SHP77 treated with DMSO at 0.1 percent for 48 hours (cell line): ENCODE results near the gene PIEZO2.
A peak's percentile ranks its signal among the peaks of the same experiment; 100 is the strongest.
"Not testable (repeated sequence)": the region's sequence is repeated elsewhere in the genome, so short reads cannot be mapped to it uniquely, and the experiment has no call there.

Experiments used
- DNase-seq: peaks from one replicate; lab custom pipeline; 2025; lab: John Stamatoyannopoulos, UW

Gene PIEZO2

DNA sequence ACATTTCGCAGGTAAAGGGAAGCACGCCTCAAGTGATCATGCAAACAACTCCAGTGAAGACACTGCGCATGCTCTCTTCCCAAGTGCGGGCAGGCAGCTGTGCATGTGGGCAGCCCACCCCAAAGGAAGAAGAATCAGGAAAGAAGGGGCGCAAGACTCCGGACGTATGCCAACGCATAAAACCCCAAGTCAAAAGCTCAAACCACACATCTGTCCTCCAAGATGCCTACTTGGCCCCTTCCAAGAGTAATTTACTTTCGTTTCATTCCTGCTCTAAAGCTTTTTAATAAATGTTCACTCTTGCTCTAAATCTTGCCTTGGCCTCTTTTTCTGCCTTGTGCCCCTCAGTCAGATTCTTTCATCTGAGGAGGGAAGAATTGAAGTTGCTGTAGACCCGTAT, 254.9 kb downstream of the PIEZO2 start:
- DNase-seq = no peak

DNA sequence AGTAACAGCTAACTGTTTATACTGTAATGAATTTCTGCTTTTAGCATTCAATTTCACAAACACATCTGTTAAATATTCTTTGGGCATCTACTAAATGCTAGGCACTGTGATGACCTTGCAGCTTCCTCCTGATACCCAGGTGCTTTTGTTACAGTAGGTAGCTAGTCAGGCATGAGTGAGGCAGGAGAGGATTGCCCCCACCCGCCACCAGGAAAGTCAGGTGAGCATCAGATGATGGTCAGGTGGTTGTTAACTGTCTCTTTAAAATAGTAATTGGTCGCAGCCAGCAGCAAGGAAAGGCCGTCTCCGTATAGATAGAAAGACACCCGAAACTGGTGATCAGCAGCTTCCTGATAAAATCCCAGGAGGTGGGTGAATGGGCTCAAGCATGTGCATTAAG, 255.6 kb downstream of the PIEZO2 start:
- no peak for DNase-seq

DNA sequence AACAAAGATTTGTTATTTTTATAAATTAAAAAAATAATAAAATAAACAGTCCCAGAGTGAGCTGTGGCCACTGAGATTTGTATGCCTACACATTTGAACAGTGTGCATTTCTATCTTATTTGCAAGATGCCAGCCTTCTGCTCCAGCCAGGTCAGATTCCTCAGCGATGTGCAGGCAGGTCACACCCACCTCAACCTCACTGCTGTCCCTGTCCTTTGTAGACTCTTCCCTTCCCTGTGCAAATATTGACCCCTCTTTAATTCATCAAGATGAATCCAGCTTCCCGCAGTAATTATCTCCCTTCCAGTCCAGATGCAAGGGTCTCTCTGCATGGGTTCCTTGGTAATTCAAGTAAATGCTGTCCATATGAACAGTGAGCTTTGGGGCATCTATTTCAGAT, 256.2 kb downstream of the PIEZO2 start:
- no peak for DNase-seq

DNA sequence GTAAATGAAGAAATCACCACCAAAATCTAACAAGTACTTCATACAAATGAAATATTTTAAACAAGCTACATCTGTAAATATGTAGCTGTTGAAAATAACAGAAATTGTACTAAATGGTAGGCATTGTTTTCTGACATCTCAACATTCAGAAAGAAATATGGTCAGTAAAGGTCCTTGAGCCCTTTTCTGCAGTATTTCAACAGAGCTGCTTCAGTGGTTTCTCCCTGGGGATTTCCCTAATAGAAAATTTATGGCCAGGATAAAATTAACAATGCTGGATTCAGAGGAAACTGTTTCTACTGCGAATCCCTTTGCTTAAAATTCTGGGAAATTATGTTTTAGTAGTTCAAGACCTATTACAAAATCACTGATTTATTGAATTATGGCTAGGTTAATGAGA, 256.6 kb downstream of the PIEZO2 start:
- DNase-seq = no peak

DNA sequence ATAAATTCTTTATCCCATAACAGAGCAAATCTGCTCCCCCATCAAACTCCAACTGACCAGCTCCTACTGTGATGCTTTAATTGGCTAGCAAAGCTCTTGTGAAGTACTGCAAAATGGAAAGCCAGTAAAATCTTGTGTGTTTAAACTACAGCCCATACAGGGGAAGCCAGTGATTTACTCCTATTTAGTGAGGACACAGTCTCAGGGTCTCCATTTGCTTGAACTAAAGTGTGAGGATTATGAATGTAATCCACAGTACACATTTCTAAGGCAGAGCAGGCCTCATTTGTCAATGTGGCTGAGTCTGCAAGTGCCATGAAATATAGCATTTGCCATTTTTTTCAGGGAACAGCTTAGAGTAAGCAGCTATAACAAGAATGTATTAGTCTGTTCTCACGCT, 259.3 kb downstream of the PIEZO2 start:
- no peak for DNase-seq

DNA sequence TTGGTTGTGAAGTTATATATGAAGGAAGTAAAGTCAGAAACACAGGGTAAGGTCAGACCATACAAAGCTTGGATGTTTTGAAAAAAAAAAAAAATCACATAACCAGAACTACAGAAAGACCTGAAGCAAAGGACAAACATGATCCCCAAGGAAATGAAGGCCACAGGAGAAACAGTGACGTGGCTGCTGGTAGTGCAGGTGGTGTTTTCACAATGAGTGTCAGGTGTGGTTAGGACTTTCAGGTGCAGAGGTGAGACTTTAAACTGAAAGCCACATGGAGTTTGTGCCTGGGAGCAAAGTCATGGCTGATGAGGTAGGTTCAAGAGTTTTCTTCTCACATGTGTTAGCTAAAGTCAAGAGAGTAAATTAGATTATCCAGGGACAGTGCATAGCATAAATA, 270.7 kb downstream of the PIEZO2 start:
- no peak for DNase-seq

DNA sequence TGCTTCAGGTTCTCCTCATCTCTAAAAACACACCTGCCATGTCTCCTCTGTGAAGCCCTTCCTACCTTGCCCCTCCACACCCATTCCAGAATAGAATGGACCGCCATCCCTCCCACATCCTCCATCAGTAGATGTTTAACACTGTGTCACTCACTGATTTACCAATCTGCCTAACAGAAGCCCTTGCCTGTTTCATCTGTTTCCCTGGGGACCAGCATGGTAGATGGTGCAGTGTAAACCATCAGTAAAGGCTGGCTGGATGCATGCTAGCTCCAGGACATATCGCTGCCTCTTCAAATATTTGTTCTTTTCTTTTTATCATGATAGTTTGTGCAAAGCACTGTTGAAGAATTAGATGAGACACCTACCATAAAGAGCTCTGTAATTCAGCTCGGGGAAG, 271.4 kb downstream of the PIEZO2 start:
- no peak for DNase-seq

DNA sequence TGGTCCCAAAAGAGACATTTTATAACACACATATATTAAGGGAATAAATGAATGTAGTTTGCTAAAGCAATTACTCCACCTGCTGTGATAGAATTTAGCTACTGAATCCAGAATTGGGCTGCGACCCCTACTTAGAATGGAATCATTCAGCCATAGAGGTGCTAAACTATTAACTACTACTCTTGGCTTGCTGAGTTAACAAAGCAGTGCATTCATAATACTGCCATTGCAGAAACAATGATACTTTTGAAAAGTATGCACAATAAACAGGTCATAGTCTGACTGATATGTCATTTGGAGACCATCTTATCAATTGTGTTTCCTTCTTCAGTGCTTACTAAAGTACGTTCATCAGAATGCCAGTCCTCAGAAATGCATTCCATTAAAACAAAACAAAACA, 273.6 kb downstream of the PIEZO2 start:
- no peak for DNase-seq

DNA sequence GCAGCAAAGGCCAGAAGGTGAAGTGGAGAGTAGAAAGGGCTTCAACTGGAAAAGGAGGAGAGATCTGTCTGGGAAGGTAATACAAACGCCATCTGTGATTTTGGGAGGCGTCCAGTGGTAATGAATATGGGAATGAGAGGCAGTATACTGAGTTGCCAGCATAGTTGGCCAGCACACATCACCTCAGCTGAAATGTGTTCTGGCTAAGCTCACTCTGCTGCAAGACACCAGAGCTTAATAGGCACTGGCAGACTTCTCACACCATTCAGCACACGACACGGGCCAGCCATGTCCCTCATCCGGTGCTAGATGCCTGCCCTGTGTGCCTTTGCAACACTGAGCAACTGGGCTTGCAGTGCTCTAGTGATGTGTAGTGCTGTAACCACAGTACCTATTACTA, 277.1 kb downstream of the PIEZO2 start:
- no peak for DNase-seq

DNA sequence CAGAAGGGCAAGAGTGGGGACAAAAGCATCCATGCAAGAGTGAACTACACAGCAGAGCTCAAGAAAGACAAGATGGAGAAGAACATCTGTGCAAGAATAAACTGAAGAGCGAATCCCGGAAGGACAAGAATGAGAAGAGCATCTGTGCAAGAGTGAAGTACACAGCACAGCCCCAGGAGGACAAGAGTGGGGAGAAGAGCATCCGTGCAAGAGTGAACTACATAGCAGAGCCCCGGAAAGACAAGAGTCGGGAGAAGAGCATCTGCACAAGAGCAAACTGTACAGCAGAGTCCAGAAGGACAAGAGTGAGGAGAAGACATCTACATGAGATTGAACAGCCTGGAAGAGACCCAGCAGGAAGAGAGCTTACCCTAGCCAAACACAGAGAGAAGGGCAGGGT, 284.6 kb downstream of the PIEZO2 start:
- DNase-seq = no peak

DNA sequence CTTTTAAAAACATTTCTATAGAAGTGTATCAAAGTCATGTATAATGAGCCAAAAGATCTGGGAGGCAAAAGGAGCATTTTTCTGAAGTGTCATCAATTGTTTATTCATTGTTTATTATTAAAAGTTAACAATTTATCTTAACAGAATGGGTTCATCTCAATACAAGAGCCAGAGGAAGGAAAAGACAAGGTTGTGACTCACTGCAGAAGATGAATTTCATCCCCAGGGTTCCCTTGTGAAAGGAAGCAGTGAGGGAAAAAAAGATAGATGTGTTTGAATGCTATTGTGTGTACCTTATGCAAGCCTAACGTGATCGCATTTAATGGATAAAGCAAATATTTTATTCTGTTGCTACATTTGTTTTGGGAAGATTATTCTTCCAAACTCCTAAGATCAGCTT, 286.3 kb downstream of the PIEZO2 start:
- DNase-seq = no peak

DNA sequence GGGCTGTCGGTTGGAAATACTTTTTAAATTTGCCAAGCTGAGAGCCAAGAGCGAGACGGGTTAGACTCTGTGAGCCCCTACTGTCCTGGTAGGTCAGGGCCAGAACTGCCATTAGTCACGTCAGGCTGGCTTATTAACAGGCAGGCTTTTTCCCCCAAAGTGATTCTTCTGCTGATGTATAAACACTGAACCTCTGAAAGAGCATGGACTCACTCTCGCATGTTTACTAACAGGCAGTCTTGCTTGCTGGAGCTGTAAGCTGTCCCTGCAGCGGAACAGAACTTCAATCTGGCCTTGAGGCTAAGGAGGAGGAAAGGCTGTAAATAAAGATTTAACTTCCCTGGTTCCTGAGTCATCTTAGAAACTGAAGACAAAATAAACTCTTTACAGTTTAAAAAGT, 288.4 kb downstream of the PIEZO2 start:
- no peak for DNase-seq

DNA sequence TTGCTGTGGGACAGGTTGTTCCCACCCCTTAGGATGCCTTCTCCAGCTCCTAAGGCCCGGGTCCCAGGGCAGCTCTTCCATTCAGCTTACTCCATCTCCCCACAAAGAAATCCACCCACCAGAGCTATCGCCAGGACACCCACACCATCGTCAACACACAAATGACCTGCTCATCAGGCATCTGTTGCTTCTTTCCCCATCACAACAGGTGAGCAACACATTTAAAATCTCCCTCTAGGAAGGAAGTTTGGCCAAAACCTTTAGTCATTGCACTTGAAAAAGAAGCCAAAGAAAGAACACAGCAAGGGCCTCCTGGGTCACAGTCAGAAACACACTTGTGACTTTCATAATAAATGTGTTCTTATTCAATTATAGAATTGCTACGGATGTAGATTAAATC, 289.0 kb downstream of the PIEZO2 start:
- no peak for DNase-seq

DNA sequence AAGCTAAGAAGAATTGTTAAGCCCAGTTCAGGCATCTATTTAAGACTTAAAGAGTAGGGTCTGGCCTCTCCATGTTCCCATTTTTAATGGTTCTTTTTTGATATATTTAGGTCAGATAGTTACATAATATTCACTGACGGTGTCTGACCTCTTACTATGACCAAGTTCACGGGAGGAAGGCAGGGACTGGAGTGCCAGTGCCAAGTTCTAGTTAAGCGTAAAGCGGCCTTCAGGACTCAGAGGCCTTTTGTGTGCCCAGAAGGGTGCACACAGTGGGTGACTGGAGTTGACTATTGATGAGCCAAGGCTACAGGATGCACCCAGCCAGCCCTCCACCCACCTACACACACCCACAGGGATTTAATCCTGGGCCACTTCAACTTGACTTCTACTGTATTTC, 290.9 kb downstream of the PIEZO2 start:
- DNase-seq = no peak

DNA sequence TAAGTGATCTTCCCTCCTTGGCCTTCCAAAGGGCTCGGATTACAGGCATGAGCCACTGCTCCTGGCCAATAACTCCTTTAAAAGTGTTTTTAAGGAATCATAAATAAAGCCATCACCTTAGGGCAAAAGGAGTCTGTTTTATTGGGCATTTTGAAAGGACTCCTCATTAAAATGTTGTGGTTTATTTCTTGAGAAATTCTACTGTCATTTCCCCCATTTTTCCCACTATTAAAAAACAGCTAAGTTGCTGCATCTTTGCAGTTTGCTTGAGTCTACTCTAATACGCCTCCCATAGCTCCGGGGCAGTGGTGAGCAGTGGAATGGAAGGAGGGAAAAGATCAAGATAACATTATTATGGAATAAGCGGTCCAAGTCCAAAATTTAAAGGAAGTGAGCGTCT, 293.2 kb downstream of the PIEZO2 start:
- DNase-seq = no peak

DNA sequence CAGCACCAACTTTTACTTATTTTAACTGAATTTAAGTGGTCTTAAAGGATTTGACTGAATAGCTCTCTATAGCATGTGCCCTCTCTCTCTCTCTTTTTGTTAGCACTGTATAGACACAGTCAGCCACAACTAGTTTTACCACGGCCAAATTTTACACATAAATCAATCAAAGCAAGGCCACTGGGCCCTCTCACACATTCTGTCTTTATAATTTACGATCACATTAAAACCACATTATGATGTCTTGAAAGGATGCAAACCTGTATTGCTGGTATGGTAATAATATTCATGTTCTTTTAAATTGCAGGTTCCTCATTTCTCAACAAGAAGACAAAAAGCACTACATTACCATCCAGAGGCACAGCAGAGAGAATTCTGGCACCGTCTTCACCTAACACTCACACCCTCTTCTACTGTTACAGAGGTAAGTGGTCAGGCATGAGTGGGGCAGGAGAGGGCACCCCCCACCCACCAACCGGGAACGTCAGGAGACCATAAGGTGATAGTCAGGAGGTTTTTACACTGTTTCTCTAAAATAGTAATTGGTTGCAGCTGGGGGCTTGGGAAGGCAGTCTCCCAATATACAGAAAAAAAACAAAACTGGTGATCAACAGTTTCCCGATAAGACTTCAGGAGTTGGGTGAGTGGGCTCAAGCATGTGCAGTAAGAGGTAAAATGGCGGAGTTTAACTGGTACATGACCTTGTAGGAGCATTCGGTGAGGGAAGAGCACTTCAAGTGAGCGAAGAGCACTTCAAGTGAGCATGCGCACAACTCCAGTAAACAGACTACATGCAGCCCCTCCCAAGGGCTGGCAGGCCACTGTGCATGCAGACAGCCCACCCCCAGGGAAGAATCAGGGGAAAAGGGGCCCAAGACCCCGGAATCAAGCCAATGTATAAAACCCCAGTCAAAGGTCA, 296.7 kb downstream of the PIEZO2 start:
- peak; percentile 0 for DNase-seq

DNA sequence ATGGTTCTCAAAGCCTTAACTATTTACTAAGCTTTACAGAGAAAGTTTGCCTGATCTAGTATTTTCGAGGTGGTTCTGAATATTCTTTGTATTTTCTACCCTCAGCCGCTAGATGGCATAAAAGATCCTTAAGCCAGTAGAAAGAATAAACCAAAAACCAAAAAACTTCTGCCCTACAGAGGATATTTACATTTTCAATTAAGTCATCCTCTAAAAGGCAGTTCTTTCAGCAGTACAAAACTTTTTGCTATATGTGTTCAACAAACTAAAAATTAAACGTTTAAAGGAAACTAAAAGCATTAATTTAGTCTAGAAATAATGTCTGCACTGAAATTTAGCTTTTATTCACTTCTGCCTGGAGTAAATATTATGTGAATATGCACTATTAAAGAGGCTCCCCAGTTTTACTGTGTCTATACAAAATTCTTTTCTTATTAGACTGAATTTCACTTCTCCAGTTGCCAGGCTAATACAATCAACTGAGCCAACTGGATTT, 297.5 kb downstream of the PIEZO2 start:
- peak; percentile 9 for DNase-seq

DNA sequence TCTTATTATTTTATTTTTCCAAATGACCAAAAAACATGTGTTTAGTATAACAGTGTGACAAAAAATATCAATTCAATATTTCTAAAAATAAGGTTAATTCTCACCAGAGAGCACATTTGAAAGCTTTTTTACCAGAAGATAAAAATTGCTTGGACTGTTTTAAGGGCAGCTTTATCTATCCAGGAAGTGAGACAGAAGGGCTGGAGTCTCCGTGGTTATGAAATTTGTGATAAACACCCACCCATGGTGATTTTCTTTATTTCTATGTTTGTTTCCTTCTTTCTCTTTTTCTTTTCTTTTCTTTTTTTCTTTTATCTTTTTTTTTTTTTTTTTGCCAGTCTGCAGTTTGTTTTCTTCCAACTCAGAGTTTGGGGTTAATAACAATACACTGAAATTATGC, 298.5 kb downstream of the PIEZO2 start:
- DNase-seq = no peak

DNA sequence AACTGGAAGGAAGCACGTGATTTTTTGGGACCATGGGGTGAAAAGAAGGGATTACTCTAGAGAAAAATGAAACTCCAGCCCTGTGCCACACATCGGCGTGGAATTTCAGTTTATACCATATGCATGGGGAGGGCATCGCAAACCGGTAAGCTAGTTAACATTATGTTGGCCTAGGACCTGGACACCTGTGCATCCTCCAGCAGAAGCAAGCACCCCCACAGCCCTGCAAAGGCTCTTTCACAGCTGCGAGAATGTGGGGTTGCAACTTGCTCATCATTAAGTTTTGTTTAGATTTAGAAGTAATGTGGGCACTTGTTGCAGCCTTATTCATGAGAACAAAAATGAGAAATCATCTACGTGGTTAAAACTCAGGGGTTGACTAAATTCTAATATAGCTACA, 299.2 kb downstream of the PIEZO2 start:
- no peak for DNase-seq

DNA sequence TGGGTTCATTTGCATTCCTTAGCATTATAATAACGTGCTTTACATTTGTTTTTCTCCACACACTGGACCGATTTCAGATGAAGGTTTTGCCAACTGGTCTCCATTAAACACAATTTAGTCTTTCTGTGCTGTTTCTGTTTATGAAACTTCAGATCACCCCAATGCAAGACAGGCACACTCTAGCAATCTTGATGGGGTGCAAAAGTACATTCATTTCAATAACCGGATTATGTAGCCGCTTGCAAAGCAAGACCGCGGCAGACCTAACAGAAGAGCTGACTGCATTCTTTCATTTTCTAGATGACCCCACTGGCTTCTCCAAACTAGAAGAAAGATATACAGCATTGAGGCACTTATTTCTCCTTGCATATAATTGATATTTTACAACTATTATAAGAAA, 301.5 kb downstream of the PIEZO2 start:
- no peak for DNase-seq

DNA sequence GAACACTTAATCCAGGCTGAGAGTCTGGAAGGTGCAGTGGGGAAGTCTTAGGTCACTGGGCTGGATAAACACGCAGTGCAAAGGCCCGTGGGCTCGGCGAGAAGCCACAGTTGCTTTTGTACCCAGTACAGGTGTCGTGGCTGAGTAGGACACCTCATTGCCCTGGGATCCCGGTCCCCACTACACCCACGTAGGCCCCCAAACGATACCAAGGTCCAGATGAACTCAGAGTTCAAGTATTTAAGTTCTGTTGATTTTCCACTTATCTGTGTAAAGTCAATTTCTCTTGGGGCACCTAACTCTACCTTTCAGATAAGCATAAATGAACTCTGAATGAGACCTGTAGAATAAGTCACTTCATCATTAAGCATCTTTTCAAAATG, 302.0 kb downstream of the PIEZO2 start:
- no peak for DNase-seq

DNA sequence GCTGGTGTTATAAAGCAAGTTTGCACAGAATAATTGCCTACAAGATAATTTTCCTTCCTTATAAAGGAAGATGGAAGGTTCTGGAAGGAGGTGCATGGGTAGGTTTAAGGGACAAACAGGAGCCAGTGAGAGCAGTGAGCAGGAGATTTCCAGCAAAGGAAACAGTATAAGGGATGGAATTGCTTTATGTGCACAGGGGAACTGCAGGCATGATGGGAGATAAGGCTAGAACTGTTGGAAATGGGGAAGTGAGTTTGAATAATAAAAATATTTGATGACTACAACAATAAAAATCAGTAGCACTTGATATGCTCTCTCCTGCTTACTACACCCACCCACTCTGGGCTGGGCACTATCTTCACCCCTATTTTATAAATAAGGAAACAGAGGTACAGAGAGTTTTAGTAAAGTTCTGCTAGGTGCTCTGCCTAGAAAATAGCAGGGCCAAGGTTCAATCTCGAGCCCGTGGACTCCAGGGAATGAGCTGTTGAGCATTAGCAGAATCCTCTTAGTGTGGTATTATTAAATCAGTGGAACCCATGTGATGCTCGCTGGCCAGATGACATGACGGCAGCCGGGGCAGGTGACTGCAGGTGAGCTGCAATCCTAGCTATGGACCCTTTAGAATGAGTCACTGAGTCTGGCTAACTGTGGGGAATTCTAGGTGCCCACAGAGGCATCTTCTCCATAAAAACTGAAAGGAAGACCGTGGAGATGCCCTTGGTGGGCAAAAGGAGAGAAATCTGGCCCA, 302.5 kb downstream of the PIEZO2 start:
- no peak for DNase-seq

DNA sequence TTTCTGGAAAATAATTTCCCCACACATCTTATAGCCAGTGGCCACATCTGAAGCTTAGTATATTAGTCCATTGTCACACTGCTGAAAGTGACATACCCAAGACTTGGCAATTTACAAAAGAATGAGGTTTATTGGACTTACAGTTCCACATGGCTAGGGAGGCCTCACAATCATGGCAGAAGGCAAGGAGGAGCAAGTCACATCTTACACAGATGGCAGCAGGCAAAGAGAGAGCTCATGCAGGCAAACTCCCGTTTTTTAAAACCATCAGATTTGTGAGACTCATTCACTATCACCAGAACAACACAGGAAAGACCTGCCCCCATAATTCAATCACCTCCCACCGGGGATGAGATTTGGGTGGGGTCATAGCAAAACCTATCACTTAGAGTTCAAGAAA, 303.3 kb downstream of the PIEZO2 start:
- DNase-seq = not testable (repeated sequence)
